ENCODE results near the gene PFKFB3.

GRCh38 chr10:6211671-6212635 is 9.2 kb downstream of the PFKFB3 start:
- TF ChIP-seq CEBPB (IDR thresholded peaks at IDR 0.05), result no peak
- TF ChIP-seq YY1 (IDR thresholded peaks at IDR 0.05; ENCODE audit: low read depth), result no peak
